Stimulated activated CD4-positive, alpha-beta T cell treated with anti-CD3 and anti-CD28 coated beads, Interleukin-1b, Interleukin-23, amount 100 ng/mL, for 24 hours (primary cell): ENCODE measurements around the gene TNFRSF21.
"Not testable (repeated sequence)": the region's sequence is repeated elsewhere in the genome, so short reads cannot be mapped to it uniquely, and the experiment has no call there.

ENCODE experiments used
- DNase-seq, 4 experiments: peaks; one replicate each; pipeline ENCODE4 v3.0.0-alpha.2; 2020; ENCODE audit warnings: low read depth in 4 of 4, low spot score in 1 of 4

The TNFRSF21 gene

GRCh38 chr6:47323887-47324286 lies 14.2 kb upstream of the TNFRSF21 start:
- no peak for DNase-seq

GRCh38 chr6:47323321-47323720 lies 13.6 kb upstream of the TNFRSF21 start:
- no peak for DNase-seq

- no peak for DNase-seq
Observed at GRCh38 chr6:47321577-47321976, 11.9 kb upstream of the TNFRSF21 start.

GRCh38 chr6:47319867-47320266 lies 10.2 kb upstream of the TNFRSF21 start:
- DNase-seq, result no peak

- no peak for DNase-seq
Observed at GRCh38 chr6:47319382-47319781, 9.7 kb upstream of the TNFRSF21 start.

GRCh38 chr6:47318236-47318989 lies 8.7 kb upstream of the TNFRSF21 start:
- DNase-seq, result no peak

- not testable (repeated sequence) for DNase-seq
Observed at GRCh38 chr6:47315181-47315580, 5.5 kb upstream of the TNFRSF21 start.

- DNase-seq, result no peak
Observed at GRCh38 chr6:47310131-47310480, 401 bp upstream of the TNFRSF21 start.

GRCh38 chr6:47308552-47309290 lies 984 bp downstream of the TNFRSF21 start:
- no peak for DNase-seq

- DNase-seq, result no peak
Observed at GRCh38 chr6:47308198-47308517, 1.5 kb downstream of the TNFRSF21 start.

- no peak for DNase-seq
Observed at GRCh38 chr6:47307362-47308197, 2.1 kb downstream of the TNFRSF21 start.

- no peak for DNase-seq
Observed at GRCh38 chr6:47306887-47307286, 2.8 kb downstream of the TNFRSF21 start.

GRCh38 chr6:47303861-47304260 lies 5.8 kb downstream of the TNFRSF21 start:
- no peak for DNase-seq

GRCh38 chr6:47303342-47303741 lies 6.4 kb downstream of the TNFRSF21 start:
- no peak for DNase-seq

GRCh38 chr6:47302043-47302442 lies 7.7 kb downstream of the TNFRSF21 start:
- no peak for DNase-seq

GRCh38 chr6:47301441-47301840 lies 8.3 kb downstream of the TNFRSF21 start:
- DNase-seq, result no peak

- DNase-seq, result no peak
Observed at GRCh38 chr6:47300417-47300816, 9.3 kb downstream of the TNFRSF21 start.

GRCh38 chr6:47299965-47300364 lies 9.7 kb downstream of the TNFRSF21 start:
- no peak for DNase-seq

GRCh38 chr6:47298475-47298874 lies 11.2 kb downstream of the TNFRSF21 start:
- DNase-seq, result no peak

GRCh38 chr6:47294990-47295389 lies 14.7 kb downstream of the TNFRSF21 start:
- DNase-seq, result no peak

GRCh38 chr6:47292944-47293343 lies 16.8 kb downstream of the TNFRSF21 start:
- DNase-seq, result no peak

GRCh38 chr6:47292027-47292426 lies 17.7 kb downstream of the TNFRSF21 start:
- no peak for DNase-seq
